Activated naive CD8-positive, alpha-beta T cell treated with anti-CD3 and anti-CD28 coated beads, Interleukin-2, amount 50 U/mL, for 16 hours (primary cell): ENCODE measurements around the gene MCU.

Source experiments
- DNase-seq: peaks from one replicate; pipeline ENCODE4 v3.0.0-alpha.2; 2020; ENCODE audit warnings: low read depth, low spot score

MCU gene

GRCh38 chr10:72802763-72803505, 111.0 kb downstream of the MCU start:
- no peak for DNase-seq

- DNase-seq, result no peak
Measured at GRCh38 chr10:72808001-72808400, 116.1 kb downstream of the MCU start.

DNA sequence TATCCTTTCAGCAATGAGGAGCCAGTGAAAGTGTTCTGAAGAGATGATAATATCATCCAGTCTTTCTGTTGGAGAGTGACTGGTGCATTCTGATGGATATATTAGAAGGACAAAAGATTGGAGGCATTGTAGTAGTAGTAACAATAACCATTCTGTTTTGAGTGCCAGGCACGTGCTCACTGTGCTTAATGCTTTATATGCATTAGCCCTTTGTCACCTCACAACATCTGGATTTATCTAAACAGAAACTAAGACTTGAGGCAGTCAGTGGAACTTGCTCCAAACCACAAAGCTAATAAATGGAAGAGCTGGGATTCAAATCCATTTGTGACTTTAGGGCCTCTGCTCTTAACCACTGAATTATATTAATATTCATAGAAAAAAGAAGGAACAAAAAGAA, 117.1 kb downstream of the MCU start:
- no peak for DNase-seq

DNA sequence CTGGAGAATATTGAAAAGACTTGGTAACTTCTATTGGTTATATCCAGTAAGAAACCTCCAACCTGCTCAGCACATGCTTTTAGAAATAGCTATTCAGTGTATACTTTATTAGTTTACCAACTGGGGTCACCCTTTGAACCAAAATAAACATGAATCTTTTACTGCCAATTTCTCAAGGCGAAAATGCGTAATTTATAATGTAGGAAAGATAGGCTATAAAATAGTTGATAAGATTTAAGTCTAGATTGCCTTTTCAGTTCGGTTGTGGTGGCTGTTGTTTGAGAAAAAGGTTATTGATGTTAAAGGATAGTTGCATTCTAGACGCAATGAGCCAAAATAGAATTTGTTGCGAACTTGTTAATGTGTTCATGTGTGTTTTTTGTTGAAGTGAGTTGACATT, 119.0 kb downstream of the MCU start:
- no peak for DNase-seq

GRCh38 chr10:72812415-72812752, 120.4 kb downstream of the MCU start:
- DNase-seq, result no peak

GRCh38 chr10:72812753-72813430, 120.9 kb downstream of the MCU start:
- no peak for DNase-seq

DNA sequence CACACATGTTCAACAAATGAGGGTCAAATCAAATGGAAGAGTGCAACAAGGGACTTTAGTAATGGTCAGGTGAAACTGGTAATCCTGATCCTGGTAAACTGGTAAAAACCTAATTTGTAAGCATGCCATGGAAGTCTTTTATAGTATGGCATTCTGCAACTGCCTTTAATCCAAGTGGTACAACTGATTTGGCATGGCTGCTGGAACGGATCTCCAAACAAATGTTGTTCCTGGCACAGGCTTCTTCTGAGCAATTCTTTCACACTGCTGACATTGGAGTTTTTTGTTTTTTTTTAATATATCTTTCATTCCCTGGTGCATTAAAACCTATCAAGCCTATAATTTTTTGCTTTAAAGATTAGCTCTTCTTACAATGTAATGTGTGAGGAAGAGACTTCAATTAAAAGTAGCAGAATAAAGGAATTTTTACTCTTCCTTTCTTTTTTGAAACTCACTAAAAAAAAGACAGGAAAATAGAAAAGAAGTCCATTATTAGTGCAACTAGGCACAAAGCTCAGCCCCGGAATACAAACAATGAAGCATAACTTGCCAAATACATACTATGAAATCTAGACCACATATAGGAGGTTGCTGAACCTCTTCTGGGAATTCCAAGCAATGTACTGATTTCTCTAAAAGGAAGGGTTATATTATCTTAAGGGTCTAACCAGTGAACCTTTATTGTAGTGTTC, 122.3 kb downstream of the MCU start:
- DNase-seq, result no peak

DNA sequence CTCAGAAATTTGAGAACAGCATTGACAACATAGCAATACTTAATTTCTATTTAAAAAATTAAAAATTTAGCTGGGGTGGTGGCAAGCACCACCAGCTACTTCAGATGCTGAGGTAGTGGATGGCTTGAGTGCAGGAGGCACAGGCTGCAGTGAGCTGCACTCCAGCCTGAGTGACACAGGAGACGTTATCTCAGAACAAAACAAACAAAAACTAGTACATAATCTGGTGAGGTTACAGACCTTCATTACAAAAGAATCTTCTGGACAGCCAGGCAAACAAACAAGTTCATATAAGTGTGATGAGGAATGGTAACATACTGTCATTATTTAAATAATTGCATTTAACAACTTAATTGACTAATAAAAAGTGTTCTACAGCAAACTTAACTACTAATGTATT, 124.6 kb downstream of the MCU start:
- DNase-seq, result no peak

DNA sequence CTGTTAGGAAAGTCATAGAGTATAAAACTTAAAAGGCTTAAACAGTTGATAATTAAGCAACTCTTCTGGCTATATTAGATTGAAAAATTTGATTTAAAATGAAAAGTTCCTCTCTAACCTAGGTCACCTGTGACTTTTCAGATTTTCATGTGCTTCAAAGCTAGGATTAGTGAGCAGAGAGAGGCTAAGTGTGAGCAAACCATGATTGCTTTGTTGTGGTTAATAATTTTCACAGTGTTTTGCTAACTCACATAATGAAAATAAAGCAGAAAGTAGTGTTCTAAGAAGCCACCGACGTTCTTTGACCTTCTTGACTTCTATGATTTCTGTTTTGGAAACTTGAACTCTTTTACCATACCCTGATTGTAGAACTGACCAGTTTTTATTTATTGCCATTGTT, 126.1 kb downstream of the MCU start:
- DNase-seq, result no peak

- DNase-seq, result no peak
Measured at GRCh38 chr10:72819053-72819452, 127.1 kb downstream of the MCU start.

DNA sequence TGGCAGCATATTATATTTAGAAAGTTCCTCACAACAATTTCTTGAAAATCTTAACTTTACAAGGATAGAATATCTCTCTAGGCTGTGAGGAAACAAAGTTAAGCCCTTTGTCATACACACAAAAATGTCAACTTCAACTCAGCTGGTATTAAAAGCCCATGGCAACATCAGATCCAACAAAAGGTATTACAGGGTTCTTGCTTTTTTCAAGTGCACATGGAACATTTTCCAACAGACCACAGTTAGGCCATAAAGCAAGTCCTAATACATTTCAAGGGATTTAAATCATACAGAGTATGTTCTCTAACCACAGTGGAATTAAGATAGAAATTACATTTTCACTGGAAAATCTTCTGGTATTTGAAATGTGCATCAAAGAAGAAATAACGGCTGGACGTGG, 129.7 kb downstream of the MCU start:
- no peak for DNase-seq

GRCh38 chr10:72822342-72822986, 130.5 kb downstream of the MCU start:
- no peak for DNase-seq

- DNase-seq, result no peak
Measured at GRCh38 chr10:72825163-72825562, 133.2 kb downstream of the MCU start.

- no peak for DNase-seq
Measured at GRCh38 chr10:72826346-72826745, 134.4 kb downstream of the MCU start.

DNA sequence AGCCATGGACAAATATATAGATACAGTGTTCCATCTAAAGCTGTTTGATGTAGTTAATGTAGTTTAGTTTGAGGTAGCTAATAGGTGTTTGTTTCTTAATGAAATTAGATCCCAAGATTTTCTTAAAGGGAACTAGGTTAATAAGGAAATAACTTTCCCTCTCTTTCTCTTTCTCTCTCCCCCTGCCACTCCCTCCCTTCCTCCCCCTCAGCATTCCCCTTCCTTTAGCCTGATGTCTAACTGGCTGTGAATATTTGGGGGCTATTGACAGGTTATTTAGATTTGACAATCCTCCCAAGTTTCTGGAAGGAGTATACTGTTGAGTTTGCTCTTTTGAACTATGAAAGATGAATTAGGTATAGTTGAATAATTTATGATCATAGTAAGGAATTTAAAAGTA, 136.4 kb downstream of the MCU start:
- DNase-seq, result no peak

GRCh38 chr10:72830625-72831024, 138.7 kb downstream of the MCU start:
- no peak for DNase-seq

- no peak for DNase-seq
Measured at GRCh38 chr10:72831696-72832409, 139.9 kb downstream of the MCU start.

GRCh38 chr10:72832701-72833100, 140.8 kb downstream of the MCU start:
- no peak for DNase-seq

- DNase-seq, result no peak
Measured at GRCh38 chr10:72834183-72834825, 142.4 kb downstream of the MCU start.

GRCh38 chr10:72840319-72840718, 148.4 kb downstream of the MCU start:
- DNase-seq, result no peak

GRCh38 chr10:72841487-72841886, 149.5 kb downstream of the MCU start:
- no peak for DNase-seq
